HL-60/S4 (cell line): Measurements from ENCODE around the gene NAGLU.
"Not testable (repeated sequence)": the region's sequence is repeated elsewhere in the genome, so short reads cannot be mapped to it uniquely, and the experiment has no call there.

ENCODE experiments used
- in situ Hi-C: fragments of 300-500 bp; cut with MboI; formaldehyde crosslinking; loops from 2 replicates; pipeline ENCODE4 v1.14.3; 2022; ENCODE audit warnings: low sequenced_read_pairs

The NAGLU gene

DNA sequence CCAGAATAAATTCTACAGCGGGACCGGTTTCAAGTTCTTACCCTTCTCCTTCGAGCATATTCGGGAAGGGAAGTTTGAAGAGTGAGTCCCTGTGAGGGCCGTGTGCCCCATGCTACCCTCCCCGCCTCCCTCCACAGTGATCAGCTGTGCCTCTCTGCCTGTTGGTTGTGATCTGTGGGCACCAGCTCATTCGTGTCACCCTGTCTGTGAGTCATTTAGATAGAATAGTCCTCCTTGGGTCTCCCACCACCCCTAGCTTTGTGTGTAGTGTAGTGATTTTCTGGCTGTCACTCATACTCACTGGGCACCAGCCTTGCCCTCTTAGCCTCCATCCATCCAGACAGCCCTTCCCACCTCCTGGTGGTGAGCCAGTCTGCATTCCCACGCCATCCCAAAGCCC lies 15.0 kb upstream of the NAGLU start:
- in situ Hi-C loops, result loop anchor here (10.0 kb wide), 1 partner anchor 556 kb away; the partner anchor contains the start of gene CNP

- in situ Hi-C loops, result loop anchor here (10.0 kb wide), 1 partner anchor 557 kb away; the partner anchor contains the start of gene CNP
These were observed 14.3 kb upstream of the NAGLU start for GRCh38 chr17:42521666-42522262.

GRCh38 chr17:42522263-42522790 lies 13.7 kb upstream of the NAGLU start:
- in situ Hi-C loops, result loop anchor here (10.0 kb wide), 1 partner anchor 558 kb away; the partner anchor contains the start of gene CNP

- in situ Hi-C loops, result loop anchor here (10.0 kb wide), 1 partner anchor 558 kb away; the partner anchor contains the start of gene CNP
These were observed 13.2 kb upstream of the NAGLU start for GRCh38 chr17:42522798-42523278.

DNA sequence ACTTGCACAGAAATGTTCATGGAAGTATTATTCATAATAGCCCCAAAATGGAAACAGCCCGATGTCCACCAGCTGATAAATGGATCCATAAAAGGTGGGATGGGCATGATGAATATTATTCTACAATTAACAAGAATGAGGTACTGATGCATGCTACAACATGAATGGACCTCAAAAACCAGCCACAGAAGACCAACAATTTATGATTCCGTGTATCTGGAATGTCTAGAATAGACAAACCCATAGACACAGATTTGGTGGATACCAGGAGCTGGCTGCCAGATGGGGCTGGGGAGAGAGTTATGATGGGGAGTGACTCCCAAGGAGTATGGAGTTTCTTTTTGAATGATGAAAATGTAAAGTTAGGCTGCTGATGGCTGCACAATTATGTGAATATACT lies 10.8 kb upstream of the NAGLU start:
- in situ Hi-C loops, result loop anchor here (5.0 to 10.0 kb wide), 2 partner anchors 203 to 560 kb away; partner anchors contain the start of gene CNP

- in situ Hi-C loops, result loop anchor here (5.0 to 10.0 kb wide), 2 partner anchors 204 to 561 kb away; partner anchors contain the start of gene CNP
These were observed 10.0 kb upstream of the NAGLU start for GRCh38 chr17:42526031-42526444.

- in situ Hi-C loops, result loop anchor here (5.0 to 10.0 kb wide), 2 partner anchors 206 to 563 kb away; partner anchors contain the start of gene CNP
These were observed 8.1 kb upstream of the NAGLU start for GRCh38 chr17:42527932-42528331.

DNA sequence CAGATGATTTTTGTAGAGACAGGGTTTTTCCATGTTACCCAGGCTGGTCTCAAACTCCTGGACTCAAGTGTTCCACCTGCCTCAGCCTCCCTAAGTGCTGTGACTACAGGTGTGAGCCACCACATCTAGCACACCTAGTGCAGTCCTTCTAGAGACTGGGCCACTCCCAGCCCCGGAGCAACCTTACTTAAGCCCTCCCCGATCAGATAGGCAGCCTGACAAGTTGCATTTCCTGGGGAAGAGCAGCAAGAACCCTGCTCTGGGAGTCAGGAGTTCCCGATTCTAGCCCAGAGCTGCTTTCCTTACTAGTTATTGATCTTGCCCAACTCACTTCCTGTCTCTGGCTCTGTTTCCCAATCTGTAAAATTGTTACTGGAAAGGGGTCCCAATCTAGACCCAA lies 7.0 kb upstream of the NAGLU start:
- in situ Hi-C loops, result loop anchor here (5.0 to 10.0 kb wide), 2 partner anchors 207 to 564 kb away; partner anchors contain the start of gene CNP

DNA sequence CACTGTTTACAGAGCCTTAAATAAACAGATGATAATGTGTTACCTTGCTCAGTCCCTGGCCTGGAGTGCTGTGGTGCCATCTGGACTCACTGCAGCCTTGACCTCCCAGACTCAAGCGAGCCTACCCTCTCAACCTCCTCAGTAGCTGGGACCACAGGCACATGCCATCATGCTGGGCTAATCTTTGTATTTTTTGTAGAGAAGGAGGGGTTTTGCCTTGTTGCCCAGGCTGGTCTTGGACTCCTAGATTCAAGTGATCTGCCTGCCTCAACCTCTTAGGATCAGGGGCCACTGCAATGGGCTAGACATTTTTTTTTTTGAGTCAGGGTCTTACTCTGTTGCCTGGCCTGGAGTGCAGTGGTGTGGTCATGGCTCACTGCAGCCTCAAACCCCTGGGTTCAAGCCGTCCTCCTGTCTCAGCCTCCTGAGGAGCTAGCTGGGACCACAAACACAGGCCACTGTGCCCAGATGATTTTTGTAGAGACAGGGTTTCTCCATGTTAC lies 5.0 kb upstream of the NAGLU start:
- in situ Hi-C loops, result no loop called here

DNA sequence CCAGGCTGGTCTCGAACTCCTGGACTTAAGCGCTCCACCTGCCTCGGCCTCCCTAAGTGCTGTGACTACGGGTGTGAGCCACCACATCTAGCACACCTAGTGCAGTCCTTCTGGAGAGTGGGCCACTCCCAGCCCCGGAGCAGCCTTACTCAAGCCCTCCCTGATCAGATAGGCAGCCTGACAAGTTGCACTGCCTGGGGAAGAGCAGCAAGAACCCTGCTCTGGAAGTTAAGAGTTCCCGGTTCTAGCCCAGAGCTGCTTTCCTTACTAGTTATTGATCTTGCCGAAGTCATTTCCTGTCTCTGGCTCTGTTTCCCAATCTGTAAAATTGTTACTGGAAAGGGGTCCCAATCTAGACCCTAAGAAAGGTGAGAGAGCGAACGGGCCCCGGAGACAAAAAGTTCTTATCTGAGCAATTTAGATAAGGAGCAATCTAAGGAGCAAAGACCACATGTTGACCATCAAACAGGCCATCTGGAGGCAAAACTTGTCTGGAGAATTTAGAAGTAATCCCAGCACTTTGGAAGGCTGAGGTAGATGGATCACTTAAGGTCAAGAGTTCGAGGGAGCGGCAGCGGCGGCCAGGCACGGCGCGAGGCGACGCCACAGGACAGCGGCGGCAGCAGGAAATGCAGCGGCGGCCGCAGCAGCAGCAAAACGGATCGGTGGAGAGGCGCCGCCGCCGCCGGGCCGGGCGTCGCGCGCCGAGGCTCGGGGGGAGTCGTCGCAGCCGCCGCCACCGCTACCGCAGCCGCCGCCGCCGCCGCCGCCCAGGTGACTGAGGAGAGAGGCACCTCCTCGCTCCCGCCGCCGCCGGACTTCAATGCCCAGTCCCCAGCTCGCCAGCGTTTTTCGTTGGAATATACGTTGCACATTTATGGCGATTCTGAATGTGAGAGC lies 4.3 kb upstream of the NAGLU start:
- in situ Hi-C loops, result no loop called here

DNA sequence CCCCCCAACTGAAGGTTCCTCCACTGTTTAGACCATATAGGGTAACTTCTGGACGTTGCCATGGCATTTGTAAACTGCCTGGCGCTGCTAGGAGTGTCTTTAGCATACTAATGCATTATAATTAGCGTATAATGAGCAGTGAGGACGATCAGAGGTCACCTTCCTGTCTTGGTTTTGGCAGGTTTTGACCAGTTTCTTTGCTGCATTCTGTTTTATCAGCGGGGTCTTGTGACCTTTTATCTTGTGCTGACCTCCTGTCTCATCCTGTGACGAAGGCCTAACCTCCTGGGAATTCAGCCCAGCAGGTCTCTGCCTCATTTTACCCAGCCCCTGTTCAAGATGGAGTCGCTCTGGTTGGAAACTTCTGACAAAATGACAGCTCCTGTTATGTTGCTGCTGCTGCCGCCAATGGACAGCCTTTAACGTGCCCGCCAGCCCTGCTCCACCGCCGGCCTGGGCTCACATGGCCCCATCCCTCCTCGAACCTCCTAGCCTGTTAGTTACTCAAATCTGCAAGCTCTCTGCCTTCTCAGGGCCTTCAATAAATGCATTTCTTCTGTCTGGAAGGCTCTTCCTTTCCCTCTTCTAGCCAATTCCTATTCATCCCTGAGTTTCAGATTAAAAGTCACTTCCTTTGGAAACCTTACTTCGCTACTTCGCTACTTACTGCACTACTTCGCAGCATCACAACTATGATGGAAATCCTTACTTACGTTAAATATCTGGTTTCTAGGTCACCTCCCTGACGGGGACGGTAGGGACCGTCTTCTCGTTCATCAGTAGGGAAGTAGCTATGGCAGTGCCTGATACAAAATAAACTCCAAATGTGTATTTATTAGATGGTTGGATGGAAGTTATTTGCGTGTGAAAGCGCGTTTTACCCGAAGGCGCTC lies 640 bp upstream of the NAGLU start:
- in situ Hi-C loops, result no loop called here

- in situ Hi-C loops, result no loop called here
These were observed 523 bp downstream of the NAGLU start for GRCh38 chr17:42536372-42537155.

DNA sequence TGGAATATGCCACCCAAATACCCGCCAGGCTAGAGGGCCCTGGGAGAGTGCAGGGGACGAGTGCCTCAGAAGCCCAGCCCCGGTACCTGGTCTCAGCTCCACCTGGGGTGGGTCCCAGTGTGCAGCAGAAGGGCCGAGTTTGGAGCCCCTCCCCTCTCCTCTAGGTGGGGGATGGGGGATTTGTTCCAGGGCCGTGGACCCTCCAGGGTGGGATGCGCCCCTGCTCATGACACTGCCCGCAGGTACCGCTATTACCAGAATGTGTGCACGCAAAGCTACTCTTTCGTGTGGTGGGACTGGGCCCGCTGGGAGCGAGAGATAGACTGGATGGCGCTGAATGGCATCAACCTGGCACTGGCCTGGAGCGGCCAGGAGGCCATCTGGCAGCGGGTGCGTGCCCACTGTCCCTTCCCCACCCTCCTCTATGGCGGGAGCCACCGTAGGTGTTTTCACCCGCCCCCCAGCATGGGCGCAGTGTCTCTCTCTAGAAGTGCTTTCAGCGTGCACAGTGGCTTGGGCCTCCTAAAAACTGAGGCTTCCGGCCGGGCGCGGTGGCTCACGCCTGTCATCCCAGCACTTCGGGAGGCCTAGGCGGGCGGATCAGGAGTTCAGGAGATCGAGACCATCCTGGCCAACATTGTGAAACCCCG lies 1.2 kb downstream of the NAGLU start:
- in situ Hi-C loops, result no loop called here

- in situ Hi-C loops, result no loop called here
These were observed 1.9 kb downstream of the NAGLU start for GRCh38 chr17:42537826-42538451.

DNA sequence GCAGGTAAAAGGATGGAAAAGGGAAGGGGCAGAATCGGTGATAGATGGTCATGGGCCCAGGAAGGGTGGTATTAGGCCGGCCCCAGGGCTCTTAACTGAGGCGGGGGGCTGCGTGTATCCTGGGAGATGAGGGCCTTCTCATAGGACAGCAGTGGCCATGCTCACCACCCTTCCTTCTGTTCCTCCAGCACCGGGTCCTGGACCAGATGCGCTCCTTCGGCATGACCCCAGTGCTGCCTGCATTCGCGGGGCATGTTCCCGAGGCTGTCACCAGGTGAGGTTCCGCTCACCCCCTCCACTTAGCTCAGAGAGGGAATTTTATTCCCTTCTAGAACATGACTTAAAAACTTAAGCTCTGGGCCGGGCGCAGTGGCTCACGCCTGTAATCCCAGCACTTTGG lies 2.4 kb downstream of the NAGLU start:
- in situ Hi-C loops, result no loop called here

DNA sequence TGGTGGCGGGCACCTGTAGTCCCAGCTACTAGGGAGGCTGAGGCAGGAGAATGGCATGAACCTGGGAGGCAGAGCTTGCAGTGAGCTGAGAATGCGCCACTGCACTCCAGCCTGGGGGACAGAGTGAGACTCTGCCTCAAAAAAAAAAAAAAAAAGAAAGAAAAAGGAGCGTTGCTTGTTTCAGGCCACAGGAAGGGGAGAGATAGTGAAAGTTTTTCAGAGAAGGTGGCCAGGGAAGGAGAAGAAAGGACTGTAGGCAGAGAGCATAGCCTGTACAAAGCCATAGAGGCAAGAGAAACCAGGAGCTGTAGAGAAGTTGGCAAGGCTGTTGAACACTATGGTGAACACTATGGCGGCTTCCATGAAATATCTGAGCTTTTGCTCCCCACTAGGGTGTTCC lies 4.5 kb downstream of the NAGLU start:
- in situ Hi-C loops, result not testable (repeated sequence)

GRCh38 chr17:42541041-42541833 lies 5.2 kb downstream of the NAGLU start:
- in situ Hi-C loops, result no loop called here
